Measurements from ENCODE around the gene C10orf143.

C10orf143 gene

GRCh38 chr10:130017631-130018022 lies 93.0 kb downstream of the C10orf143 start:
- Histone ChIP-seq H3K4me3 (ENCODE audit: low read depth, low read length) (no peak overlapping the region), H3K79me2 (no peaks in the 10 kb centered on the region), H3K36me3 (ENCODE audit: control insufficient read depth, insufficient read depth, low read length) (no peaks in the 10 kb centered on the region), H3K4me2 (ENCODE audit: low read length) (no peak overlapping the region), H3K9ac (no peak overlapping the region), H3K9me3 (ENCODE audit: control insufficient read depth, low read length) (no peaks in the 10 kb centered on the region), H3K27ac (no peak overlapping the region), H3K27me3 (ENCODE audit: control insufficient read depth, insufficient read depth, low read length) (no peaks in the 10 kb centered on the region), H2AFZ (no peak overlapping the region), H3K4me1 (no peaks in the 10 kb centered on the region)
- no peak for TF ChIP-seq CTCF (IDR thresholded peaks at IDR 0.05)

GRCh38 chr10:130016993-130017630 lies 93.5 kb downstream of the C10orf143 start:
- Histone ChIP-seq H3K4me3 (ENCODE audit: low read depth, low read length) (no peak overlapping the region), H3K79me2 (no peaks in the 10 kb centered on the region), H3K36me3 (ENCODE audit: control insufficient read depth, insufficient read depth, low read length) (no peaks in the 10 kb centered on the region), H3K4me2 (ENCODE audit: low read length) (no peak overlapping the region), H3K9ac (no peak overlapping the region), H2AFZ (no peak overlapping the region), H3K27me3 (ENCODE audit: control insufficient read depth, insufficient read depth, low read length) (no peaks in the 10 kb centered on the region), H3K4me1 (no peaks in the 10 kb centered on the region), H3K27ac (no peak overlapping the region), H3K9me3 (ENCODE audit: control insufficient read depth, low read length) (no peaks in the 10 kb centered on the region)
- no peak for TF ChIP-seq CTCF (IDR thresholded peaks at IDR 0.05)

GRCh38 chr10:130016095-130016494 lies 94.5 kb downstream of the C10orf143 start:
- TF ChIP-seq CTCF (IDR thresholded peaks at IDR 0.05): no peak
- H3K9me3 ChIP-seq (ENCODE audit: control insufficient read depth, low read length): no peaks in the 10 kb centered on the region

DNA sequence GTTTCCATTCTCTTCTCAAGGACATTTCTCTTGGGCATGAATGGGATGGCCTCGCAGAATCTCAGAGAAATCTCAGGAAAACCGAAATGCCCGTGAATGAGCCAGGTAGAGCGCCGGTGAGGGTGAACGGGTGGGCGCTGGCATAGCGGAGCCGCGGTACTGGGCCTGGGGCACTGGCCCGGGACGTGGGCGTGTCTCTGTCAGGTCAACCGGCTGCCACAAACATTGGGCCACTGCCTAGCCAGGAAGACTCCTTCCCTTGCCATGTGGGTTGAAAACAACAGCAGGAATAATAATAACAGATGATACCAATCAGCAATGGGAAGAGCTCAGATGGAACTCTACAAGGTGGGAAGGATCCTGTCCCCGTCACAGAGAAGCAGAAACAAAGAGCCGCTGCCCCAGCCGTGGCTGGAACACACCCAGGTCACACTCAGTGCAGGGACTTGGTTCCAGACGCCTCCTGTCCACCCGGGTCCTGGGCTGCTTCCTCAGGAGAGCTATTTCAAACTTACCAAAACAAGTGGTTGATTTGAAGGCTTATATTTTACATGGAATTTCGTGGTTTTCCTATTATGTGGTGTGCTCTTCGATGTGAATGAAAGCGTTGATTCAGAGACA lies 95.4 kb downstream of the C10orf143 start:
- no peaks in the 10 kb centered on the region for H3K27me3 ChIP-seq (ENCODE audit: control insufficient read depth, insufficient read depth, low read length)
- no peak overlapping the region for H3K27ac ChIP-seq
- no peak overlapping the region for H3K9ac ChIP-seq
- H3K4me1 ChIP-seq: no peaks in the 10 kb centered on the region
- H3K36me3 ChIP-seq (ENCODE audit: control insufficient read depth, insufficient read depth, low read length): no peaks in the 10 kb centered on the region
- no peak for TF ChIP-seq CTCF (IDR thresholded peaks at IDR 0.05)
- H2AFZ ChIP-seq: no peak overlapping the region
- H3K79me2 ChIP-seq: no peaks in the 10 kb centered on the region
- H3K4me3 ChIP-seq (ENCODE audit: low read depth, low read length): no peak overlapping the region
- H3K9me3 ChIP-seq (ENCODE audit: control insufficient read depth, low read length): no peaks in the 10 kb centered on the region
- no peak overlapping the region for H3K4me2 ChIP-seq (ENCODE audit: low read length)

More at GRCh38 chr10:130016095-130016494, 94.5 kb downstream of the C10orf143 start:
- H3K27me3 ChIP-seq (ENCODE audit: control insufficient read depth, insufficient read depth, low read length): no peaks in the 10 kb centered on the region
- no peak overlapping the region for H3K4me3 ChIP-seq (ENCODE audit: low read depth, low read length)
- no peak overlapping the region for H3K27ac ChIP-seq
- no peaks in the 10 kb centered on the region for H3K36me3 ChIP-seq (ENCODE audit: control insufficient read depth, insufficient read depth, low read length)
- no peaks in the 10 kb centered on the region for H3K79me2 ChIP-seq
- H3K4me2 ChIP-seq (ENCODE audit: low read length): no peak overlapping the region
- no peaks in the 10 kb centered on the region for H3K4me1 ChIP-seq
- no peak overlapping the region for H2AFZ ChIP-seq
- H3K9ac ChIP-seq: no peak overlapping the region

All from parathyroid adenoma (tissue), 2 donors.